BLaER1 (cell line): ENCODE measurements around the gene AUTS2.

ENCODE experiments used
- H3K27ac ChIP-seq: shearing (Covaris generic); formaldehyde crosslinking; 2 replicates; pipeline ENCODE4 v1.8.1; 2022
- H3K27me3 ChIP-seq: shearing (Covaris generic); formaldehyde crosslinking; 2 replicates; pipeline ENCODE4 v1.8.1; 2022
- H3K36me3 ChIP-seq: shearing (Covaris generic); formaldehyde crosslinking; 2 replicates; pipeline ENCODE4 v1.8.1; 2022
- H3K4me1 ChIP-seq: shearing (Covaris generic); formaldehyde crosslinking; 2 replicates; pipeline ENCODE4 v1.8.1; 2022
- H3K4me2 ChIP-seq: shearing (Covaris generic); formaldehyde crosslinking; 2 replicates; pipeline ENCODE4 v1.8.1; 2022
- H3K4me3 ChIP-seq: shearing (Covaris generic); formaldehyde crosslinking; 2 replicates; pipeline ENCODE4 v1.8.1; 2022
- H3K9ac ChIP-seq: shearing (Covaris generic); formaldehyde crosslinking; 2 replicates; pipeline ENCODE4 v1.8.1; 2022
- H3K9me3 ChIP-seq: shearing (Covaris generic); formaldehyde crosslinking; 2 replicates; pipeline ENCODE4 v1.8.1; 2022
- H4K20me1 ChIP-seq: shearing (Covaris generic); formaldehyde crosslinking; 2 replicates; pipeline ENCODE4 v1.8.1; 2022
- Cebpa-rat ChIP-seq: shearing (Covaris generic); IDR thresholded peaks from 2 replicates; pipeline ENCODE4 v1.8.1; 2022

AUTS2 gene

DNA sequence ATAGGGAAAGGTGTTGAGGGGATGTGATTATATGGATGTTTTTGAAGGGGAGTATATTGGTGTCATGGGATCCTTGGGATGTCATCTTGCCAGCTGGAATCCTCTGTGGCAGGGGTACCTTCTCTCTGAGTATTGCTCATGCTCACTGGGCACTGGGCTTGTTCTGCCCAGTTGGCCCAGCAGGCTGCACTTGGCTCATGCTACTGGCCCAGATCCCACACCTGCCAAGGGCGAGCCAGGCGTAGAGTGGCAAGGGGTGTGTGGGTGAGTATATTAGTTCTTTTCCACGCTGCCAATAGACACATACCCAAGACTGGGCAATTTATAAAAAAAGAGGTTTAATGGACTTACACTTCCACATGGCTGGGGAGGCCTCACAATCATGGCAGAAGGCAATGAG is 311.9 kb downstream of the AUTS2 start:
- H3K4me2 ChIP-seq, result no peak overlapping the region
- H4K20me1 ChIP-seq, result peaks cover 64% of the 10 kb centered on the region
- H3K9me3 ChIP-seq, result peaks cover 33% of the 10 kb centered on the region
- H3K4me1 ChIP-seq, result peaks cover 34% of the 10 kb centered on the region
- no peak overlapping the region for H3K9ac ChIP-seq
- H3K36me3 ChIP-seq, result peaks cover 36% of the 10 kb centered on the region
- no peak overlapping the region for H3K27ac ChIP-seq
- TF ChIP-seq Cebpa-rat, result no peak
- no peak overlapping the region; the same call in 1 of the 2 replicates for H3K4me3 ChIP-seq
- H3K27me3 ChIP-seq, result no peaks in the 10 kb centered on the region

DNA sequence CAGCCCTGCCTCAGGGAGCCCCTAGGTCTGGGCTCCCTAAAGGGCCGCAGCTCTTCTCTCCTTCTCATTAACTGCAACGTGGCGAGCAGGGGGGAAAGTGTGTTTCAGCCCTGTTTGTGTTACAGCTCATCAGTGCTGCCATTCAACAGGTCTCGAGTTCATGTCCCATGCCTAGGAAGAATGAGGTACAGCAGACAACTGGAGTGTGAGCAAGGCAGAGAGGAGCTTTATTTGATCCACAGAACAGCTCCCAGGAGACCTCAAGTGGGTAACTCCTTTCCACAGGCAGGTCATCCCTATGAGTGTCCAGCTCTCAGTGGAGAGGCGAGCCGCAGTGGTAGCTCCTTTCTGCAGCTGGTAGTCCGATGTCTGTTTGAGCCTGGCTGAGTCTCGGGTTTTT is 313.1 kb downstream of the AUTS2 start:
- Histone ChIP-seq H4K20me1 (peaks cover 63% of the 10 kb centered on the region), H3K4me3 (0 out of 2 replicates have a peak overlapping the region, but pooled peaks have one; percentile 38), H3K9ac (no peak overlapping the region), H3K27ac (no peak overlapping the region), H3K27me3 (no peaks in the 10 kb centered on the region), H3K9me3 (peaks cover 33% of the 10 kb centered on the region), H3K4me1 (peaks cover 22% of the 10 kb centered on the region), H3K36me3 (peaks cover 36% of the 10 kb centered on the region), H3K4me2 (no peak overlapping the region)
- no peak for TF ChIP-seq Cebpa-rat

DNA sequence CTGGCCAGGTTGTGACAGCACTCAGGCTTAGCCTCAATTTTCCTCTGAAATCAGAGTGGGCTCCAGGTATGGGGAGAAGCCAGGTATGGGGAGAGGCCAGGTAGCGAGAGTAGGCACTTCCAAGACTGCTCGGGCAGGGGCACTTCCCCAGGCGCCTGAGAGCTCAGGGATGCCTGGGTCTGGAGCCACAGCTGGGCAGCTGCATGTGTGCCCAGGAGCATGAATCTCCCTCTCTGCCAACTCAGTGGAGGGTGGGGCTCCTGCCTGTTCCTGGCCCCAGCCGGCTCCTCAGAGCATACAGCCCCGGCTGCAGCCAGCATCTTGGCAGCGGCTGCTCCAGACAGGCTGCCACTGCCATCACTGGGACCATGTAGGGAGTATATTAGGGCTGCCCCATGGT is 313.9 kb downstream of the AUTS2 start:
- no peak overlapping the region for H3K27ac ChIP-seq
- H3K9ac ChIP-seq, result no peak overlapping the region
- H3K36me3 ChIP-seq, result peaks cover 36% of the 10 kb centered on the region
- H4K20me1 ChIP-seq, result peaks cover 60% of the 10 kb centered on the region
- H3K9me3 ChIP-seq, result peaks cover 33% of the 10 kb centered on the region
- H3K4me1 ChIP-seq, result peaks cover 14% of the 10 kb centered on the region
- no peak overlapping the region for H3K4me2 ChIP-seq
- no peaks in the 10 kb centered on the region for H3K27me3 ChIP-seq
- TF ChIP-seq Cebpa-rat, result no peak
- H3K4me3 ChIP-seq, result no peak overlapping the region

DNA sequence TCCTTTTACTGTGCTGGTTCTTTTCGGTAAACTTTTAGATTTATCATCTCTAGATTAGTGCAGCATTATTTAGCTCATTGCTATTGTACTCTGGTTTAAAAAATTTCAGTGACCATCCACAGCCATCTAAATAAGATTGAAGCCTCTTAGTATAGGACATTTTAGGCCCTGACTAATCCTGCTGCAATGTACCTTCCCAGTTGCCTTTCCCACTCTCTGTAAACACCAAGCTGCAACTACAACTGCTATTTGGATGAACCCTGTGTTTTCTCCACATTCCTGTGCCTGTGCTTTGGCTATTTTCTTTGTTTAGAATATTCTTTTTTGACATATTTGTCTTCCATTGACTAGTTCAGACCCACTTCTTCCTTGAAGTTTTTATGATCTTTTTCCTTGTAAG is 314.6 kb downstream of the AUTS2 start:
- Histone ChIP-seq H3K4me1 (peaks cover 7% of the 10 kb centered on the region), H4K20me1 (peaks cover 59% of the 10 kb centered on the region)

DNA sequence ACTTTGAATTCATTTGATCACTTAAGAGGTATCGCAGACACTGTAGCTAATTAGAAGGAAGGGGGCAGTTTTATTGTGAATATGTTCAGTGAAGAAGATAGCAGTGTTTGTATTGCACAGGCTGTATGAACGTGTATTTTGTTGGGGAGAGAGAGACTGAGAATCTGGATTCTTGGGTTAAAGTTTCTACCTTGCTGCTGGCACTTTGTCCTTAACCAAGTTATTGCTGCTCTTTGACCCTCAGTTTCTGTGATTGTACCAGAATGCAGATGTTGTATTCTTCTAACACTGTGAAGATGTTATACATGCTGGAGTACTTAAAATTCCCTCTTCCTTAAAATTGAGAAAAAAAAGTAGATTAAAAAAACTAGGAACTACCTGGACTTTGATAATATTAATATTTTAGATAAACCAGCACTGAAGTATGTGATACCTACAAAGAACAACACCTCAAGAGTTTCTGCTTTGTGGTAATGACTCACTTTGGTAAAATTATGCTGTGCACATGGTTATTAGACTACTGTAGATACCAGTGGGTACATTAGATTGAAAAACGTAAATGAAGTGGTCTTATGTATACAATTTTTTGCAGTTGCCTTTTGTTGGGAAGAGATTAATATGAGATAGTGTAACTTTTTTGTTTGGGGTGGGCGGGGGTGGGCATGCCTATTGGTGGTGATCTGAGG is 321.3 kb downstream of the AUTS2 start:
- Histone ChIP-seq H3K36me3 (no peaks in the 10 kb centered on the region), H3K9me3 (peaks cover 3% of the 10 kb centered on the region), H3K4me3 (no peak overlapping the region), H3K27me3 (no peaks in the 10 kb centered on the region), H3K27ac (no peak overlapping the region), H3K4me1 (no peaks in the 10 kb centered on the region), H3K9ac (no peak overlapping the region), H4K20me1 (peaks cover 55% of the 10 kb centered on the region), H3K4me2 (no peak overlapping the region)
- no peak for TF ChIP-seq Cebpa-rat

More for the DNA sequence above, 314.6 kb downstream of the AUTS2 start:
- Histone ChIP-seq H3K9ac (no peak overlapping the region), H3K36me3 (peaks cover 36% of the 10 kb centered on the region), H3K9me3 (peaks cover 33% of the 10 kb centered on the region), H3K27ac (no peak overlapping the region), H3K27me3 (no peaks in the 10 kb centered on the region), H3K4me3 (no peak overlapping the region), H3K4me2 (no peak overlapping the region)
- no peak for TF ChIP-seq Cebpa-rat

DNA sequence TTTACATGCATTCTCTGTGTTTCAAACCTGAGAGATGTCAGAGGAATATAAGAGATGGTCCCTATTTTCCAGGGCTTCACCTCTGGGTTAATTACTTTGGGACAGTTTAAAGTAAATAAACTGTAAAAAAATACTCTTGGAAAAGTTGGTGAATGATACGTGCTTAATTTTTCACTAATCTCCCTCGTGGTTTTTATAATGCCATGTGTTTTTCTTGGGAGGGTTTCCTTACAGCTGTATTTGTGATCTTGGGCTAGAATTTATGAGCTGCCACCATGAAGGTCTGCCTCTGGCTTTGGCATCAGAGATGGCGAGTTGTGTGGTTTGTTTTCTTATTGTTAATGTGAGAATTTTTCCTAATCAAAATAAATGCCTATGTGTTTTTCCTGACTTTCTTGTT is 322.5 kb downstream of the AUTS2 start:
- no peak for TF ChIP-seq Cebpa-rat
- Histone ChIP-seq H4K20me1 (peaks cover 44% of the 10 kb centered on the region), H3K4me1 (no peaks in the 10 kb centered on the region), H3K4me2 (no peak overlapping the region), H3K9ac (no peak overlapping the region), H3K27ac (no peak overlapping the region), H3K27me3 (no peaks in the 10 kb centered on the region), H3K36me3 (no peaks in the 10 kb centered on the region), H3K9me3 (peaks cover 13% of the 10 kb centered on the region), H3K4me3 (no peak overlapping the region)

DNA sequence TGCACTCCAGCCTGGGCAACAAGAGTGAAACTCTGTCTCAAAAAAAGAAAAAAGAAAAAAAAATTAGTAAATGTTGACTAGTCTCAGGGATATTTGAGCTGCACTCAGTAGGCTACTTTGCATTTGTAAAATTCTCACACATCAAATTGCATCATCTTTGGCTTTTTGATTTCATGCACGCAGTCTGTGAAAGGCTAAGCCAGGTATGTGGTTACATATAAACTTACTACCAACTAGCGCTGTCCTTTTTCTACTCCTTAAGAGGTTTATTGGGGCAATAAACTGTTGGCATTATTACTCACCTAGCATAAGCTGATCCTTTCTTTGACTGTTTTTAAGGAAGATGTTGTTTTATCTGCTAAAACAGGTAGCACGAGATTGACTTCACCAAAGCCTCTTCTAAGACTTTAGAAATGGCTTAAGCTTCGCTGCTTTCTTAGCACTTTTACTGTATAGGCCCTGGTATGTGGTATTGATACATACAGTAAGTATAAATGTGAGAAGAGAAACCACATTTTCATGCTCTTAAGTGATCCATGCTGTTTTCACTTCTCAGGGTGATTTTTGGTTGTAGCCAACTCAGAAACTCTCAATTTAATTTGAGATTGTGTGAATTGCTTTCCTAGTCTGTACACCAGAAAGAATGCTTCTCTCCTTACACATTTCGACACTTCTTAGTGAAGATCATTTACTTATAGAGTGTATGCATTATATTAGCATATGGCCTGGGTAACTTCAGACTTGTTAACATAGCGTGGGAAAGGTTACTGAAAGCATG is 323.9 kb downstream of the AUTS2 start:
- H3K27ac ChIP-seq, result no peak overlapping the region
- no peaks in the 10 kb centered on the region for H3K27me3 ChIP-seq
- H3K9ac ChIP-seq, result no peak overlapping the region
- peaks cover under 1% of the 10 kb centered on the region for H3K36me3 ChIP-seq
- peaks cover 32% of the 10 kb centered on the region; the same call in 1 of the 2 replicates for H4K20me1 ChIP-seq
- no peaks in the 10 kb centered on the region for H3K4me1 ChIP-seq
- H3K4me3 ChIP-seq, result no peak overlapping the region
- no peak for TF ChIP-seq Cebpa-rat
- H3K9me3 ChIP-seq, result peaks cover 19% of the 10 kb centered on the region
- no peak overlapping the region for H3K4me2 ChIP-seq

DNA sequence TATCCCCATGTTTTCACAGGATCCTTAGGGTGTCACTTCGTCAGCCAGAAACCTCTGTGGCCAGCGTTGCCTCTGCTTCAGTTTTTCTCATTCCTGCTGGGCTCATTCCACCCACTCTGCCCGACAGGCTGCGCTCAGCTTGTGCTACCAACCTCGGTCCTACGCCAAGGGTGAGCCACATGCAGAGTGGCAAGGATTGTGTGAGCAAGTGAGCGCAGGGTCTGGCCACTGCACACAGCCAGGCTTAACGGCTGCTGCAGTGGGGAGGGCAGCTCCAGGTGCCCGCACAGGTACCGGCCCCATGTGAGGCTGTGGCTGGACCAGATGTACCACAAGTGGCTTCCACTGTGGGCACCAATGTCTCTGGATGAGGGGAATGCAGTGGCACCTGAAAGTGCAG is 329.2 kb downstream of the AUTS2 start:
- TF ChIP-seq Cebpa-rat, result no peak
- H4K20me1 ChIP-seq, result peaks cover 44% of the 10 kb centered on the region
- H3K27me3 ChIP-seq, result no peaks in the 10 kb centered on the region
- H3K9ac ChIP-seq, result no peak overlapping the region
- no peak overlapping the region for H3K27ac ChIP-seq
- peak overlapping the region; percentile 24; the same call in 1 of the 2 replicates for H3K4me3 ChIP-seq
- H3K36me3 ChIP-seq, result peaks cover 15% of the 10 kb centered on the region
- H3K4me1 ChIP-seq, result 0 out of 2 replicates have a peak, but pooled peaks cover 10% of the 10 kb centered on the region
- no peak overlapping the region for H3K4me2 ChIP-seq
- H3K9me3 ChIP-seq, result peaks cover 35% of the 10 kb centered on the region

DNA sequence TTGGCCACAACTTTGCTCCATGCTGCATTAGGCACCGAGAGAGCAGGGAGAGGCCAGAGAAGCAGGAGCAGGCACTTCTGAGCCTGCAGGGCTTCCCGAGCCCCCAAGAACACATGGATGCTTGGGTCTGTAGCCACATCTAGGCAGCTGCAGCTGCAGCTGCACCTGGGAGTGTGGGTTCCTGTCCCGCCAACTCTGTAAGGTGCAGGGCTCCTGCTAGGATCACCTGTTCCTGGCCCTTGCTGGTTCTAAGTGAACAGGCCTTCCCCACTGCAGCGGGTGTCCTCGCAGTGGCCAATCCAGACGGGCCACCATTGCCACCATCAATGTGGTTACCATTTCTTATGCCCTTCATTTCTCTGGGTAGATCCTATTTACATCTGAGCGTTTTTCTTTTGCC is 330.3 kb downstream of the AUTS2 start:
- no peak for TF ChIP-seq Cebpa-rat
- Histone ChIP-seq H3K4me3 (no peak overlapping the region), H3K4me1 (0 out of 2 replicates have a peak, but pooled peaks cover 10% of the 10 kb centered on the region), H3K4me2 (no peak overlapping the region), H3K27ac (no peak overlapping the region), H3K36me3 (peaks cover 15% of the 10 kb centered on the region), H4K20me1 (peaks cover 53% of the 10 kb centered on the region), H3K9ac (no peak overlapping the region), H3K9me3 (peaks cover 35% of the 10 kb centered on the region), H3K27me3 (no peaks in the 10 kb centered on the region)

DNA sequence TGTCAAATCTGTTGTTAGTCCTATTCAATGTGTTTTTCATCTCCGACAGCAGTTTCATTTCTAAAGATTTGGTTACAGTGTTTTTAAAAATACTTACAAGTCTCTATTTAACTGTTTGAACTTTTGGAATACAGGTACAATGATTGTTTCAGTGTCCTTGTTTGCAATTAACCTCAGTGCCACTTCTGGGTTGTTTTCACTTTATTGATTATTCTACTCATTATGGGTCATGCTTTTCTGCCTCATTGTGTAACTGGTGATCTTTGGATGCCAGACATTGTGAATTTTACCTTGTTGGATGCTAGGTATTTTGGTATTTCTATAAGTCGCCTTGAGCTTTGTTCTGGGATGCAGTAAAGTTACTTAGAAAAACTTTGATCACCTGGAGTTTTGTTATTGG is 331.3 kb downstream of the AUTS2 start:
- no peaks in the 10 kb centered on the region for H3K27me3 ChIP-seq
- H3K27ac ChIP-seq, result no peak overlapping the region
- 0 out of 2 replicates have a peak, but pooled peaks cover 10% of the 10 kb centered on the region for H3K4me1 ChIP-seq
- no peak for TF ChIP-seq Cebpa-rat
- H3K9me3 ChIP-seq, result peaks cover 31% of the 10 kb centered on the region
- H3K9ac ChIP-seq, result no peak overlapping the region
- H4K20me1 ChIP-seq, result peaks cover 61% of the 10 kb centered on the region
- H3K4me2 ChIP-seq, result no peak overlapping the region
- H3K36me3 ChIP-seq, result peaks cover 15% of the 10 kb centered on the region
- no peak overlapping the region for H3K4me3 ChIP-seq
